ENCODE data around the gene MDH2.
"Not testable (repeated sequence)": the region's sequence is repeated elsewhere in the genome, so short reads cannot be mapped to it uniquely, and the experiment has no call there.

The MDH2 gene

DNA sequence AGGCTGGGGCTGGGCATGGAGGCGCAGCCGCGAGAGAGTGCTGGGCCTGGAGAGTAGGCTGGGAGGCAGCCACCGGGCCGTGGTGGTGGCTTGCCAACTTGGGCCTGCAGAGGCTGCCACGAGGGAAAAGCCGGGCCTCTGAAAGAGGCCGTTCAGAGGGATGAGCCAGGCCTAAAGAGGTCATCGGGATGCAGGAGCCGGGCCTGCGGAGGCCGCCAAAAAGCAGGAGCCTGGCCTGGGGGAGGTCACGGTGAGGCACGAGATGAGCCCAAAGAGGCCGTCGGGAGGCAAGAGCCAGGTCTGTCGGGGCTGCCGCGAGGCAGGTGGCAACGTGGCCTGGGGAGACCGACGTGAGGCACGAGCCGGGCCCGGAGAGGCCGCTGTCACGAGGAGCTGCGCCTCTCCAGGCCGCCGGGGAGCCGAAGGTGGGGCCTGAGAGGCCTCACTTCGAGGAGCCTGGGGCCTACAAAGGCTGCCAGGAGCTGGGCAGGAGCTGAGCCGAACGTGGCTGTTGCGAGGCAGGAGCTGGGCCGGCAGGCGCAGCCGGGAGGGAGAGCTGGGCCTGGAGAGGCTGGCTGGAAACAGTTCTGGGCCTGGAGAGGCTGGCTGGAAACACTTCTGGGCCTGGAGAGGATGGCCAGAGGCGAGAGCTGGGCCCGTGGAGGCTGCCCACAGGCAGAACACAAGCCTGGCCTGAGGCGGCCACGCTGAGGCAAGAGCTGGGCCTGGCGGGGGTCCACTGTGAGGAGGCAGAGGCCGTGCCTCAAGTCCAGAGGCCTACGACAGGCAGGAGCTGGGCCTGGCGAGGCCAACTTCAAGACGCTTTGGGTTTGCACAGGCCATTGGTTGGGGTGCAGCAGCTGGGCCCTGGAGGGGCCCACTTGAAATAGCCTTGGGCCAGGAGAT, 24.6 kb downstream of the MDH2 start:
- DNase-seq (ENCODE audit: low read depth) = no peak

DNA sequence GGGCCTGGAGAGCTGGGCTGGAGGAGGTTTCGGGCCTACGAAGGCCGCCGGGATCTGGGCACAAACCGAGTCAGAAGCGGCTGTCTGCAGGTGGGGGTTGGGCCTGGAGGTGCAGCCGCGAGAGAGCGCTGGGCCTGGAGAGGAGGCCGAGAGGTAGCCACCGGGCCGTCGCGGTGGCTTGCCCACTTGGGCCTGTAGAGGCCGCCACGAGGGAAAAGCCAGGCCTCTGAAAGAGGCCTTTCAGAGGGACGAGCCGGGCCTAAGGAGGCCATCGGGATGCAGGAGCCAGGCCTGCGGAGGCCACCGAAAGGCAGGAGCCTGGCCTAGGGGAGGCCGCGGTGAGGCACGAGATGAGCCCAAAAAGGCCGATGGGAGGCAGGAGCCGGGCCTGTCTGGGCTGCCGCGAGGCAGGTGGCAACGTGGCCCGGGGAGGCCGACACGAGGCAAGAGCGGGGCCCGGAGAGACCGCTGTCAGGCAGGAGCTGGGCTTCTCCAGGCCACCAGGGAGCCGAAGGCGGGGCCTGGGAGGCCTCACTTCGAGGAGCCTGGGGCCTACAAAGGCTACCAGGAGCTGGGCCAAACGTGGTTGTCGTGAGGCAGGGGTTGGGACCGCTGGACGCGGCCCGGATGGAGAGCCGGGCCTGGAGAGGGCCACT, 25.6 kb downstream of the MDH2 start:
- DNase-seq (ENCODE audit: low read depth) = no peak

DNA sequence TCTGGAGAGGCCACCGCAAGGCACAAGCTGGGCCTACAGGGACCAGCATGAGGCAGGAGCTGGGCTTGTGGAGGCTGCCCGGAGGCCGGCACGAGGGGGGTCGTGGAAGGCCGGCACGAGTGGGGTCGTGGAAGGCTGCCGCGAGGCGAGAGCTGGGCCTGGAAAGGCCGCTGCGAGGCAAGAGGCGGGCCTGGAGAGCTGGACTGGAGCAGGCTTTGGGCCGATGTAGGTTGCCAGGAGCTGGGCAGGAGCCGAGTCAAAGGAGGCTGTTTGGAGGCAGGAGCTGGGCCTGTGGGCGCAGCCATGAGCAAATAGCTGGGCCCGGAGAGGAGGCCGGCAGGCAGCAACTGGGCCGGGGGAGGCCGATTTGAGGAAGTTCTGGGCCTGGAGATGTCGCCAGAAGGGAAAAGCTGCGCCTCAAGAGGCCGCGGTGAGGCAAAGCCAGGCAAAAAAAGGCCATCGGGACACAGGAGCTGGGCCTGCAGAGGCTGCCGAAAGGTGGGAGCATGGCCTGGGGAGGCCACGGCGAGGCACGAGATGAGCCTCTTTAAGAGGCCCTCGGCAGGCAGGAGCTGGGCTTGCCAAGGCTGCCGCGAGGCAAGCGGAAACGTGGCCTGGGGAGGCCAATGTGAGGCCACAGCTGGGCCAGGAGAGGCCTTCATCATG, 26.5 kb downstream of the MDH2 start:
- DNase-seq (ENCODE audit: low read depth) = no peak

DNA sequence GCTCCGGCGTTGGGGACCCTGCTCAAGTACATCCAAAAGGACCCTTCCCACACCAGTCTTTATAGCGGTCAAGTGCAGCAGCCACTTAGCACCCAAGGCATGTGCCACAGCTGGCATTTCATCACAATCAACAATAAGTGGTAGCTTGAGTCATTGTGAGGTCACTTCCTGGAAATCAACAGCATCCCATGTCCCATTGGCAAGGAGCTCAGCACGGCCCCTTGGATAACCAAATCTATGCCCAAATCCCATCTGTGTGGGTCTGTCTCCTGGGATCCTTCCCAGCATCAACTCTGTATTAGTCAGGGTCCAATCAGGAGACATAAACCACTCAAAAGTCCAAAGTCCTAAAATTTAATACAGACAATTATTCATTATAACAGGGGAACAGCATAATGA, 27.1 kb downstream of the MDH2 start:
- no peak for DNase-seq (ENCODE audit: low read depth)

DNA sequence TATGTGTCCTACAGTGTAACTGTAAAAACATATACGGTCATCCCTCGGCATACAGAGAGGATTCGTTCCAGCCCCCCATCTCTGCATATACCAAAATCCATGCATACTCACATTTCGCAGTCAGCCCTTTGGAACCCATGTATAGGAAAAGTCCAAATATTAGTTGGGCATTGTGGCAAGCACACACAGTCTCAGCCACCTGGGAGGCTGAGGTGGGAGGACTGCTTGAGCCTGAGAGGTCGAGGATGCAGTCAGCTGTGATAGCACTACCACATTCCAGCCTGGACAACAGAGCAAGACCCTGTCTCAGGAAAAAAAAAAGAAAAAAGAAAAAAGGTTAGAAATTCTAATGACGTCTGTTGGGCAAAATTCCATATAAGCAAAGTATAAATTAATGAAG, 29.1 kb downstream of the MDH2 start:
- DNase-seq (ENCODE audit: low read depth) = no peak

DNA sequence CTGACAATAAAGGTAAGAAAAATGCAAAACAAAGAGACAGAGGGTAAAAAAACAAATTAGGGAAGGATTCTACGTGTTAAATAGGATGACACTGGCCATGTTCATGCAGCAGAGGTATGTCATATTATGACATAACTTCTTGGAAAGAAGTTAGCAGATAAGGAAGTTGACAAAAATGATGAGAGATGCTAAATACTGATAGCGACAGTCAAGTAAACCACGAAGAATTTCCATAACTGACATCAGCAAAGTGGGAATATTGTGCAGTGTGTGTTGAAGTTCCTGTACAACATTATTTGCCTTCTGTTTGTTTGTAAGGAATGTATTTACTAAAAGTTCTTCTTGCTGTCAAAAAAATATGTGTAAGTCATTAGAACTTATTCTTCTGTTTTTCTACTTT, 29.5 kb downstream of the MDH2 start:
- DNase-seq (ENCODE audit: low read depth) = no peak

DNA sequence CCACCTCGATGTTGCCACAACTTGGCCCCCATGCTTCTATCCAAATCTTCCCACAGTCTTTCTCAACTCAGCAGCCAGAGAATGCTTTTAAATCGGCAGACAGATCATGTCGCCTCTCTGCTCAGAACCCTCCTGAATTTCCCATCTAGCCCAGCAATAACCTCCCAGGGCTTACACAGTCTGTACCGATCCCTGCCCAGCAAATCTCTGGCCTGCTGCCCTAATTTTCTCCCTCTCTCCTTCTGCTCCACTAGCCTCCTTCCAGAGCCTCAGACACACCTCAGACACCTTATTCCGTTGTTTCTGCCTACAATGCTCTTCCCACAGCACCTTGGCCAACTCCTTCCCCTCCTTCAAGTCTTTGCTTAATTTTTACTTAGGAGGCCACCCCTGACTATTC, 32.3 kb downstream of the MDH2 start:
- DNase-seq (ENCODE audit: low read depth) = no peak

DNA sequence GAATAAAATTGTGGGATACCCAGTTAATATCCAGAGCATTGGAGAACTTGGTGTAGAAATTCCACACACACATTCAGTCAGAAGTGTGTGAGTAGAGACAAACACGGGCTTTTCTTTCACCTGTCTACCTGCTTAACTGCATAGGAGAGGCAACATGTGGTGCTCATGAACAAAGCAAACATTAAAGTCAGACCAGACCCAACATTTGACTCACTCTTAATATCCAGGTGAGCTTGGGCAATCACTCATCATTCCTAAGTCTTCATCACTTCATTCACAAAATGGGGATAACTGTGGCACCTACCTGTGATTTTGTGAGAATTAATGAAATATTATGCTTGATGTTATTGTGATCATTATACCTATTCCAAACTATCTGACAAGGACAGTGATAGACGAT, 36.2 kb downstream of the MDH2 start:
- DNase-seq (ENCODE audit: low read depth) = not testable (repeated sequence)

DNA sequence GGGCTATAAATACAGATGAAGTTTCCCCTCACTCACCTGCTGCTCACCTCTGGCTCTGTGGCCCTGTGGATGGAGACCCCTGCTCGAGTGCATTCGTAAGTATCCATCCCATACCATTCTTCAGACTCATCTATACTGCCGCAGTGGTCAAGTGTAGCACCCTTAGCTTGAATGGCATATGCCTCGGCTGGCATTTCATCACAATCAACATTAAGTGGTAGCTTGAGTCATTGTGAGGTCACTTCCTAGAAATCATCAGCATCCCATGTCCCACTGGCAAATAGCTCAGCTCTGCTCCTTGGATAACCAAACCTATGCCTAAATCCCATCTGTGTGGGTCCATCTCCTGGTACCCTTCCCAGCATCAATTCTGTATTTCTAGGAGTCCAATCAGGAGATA, 38.2 kb downstream of the MDH2 start:
- no peak for DNase-seq (ENCODE audit: low read depth)

DNA sequence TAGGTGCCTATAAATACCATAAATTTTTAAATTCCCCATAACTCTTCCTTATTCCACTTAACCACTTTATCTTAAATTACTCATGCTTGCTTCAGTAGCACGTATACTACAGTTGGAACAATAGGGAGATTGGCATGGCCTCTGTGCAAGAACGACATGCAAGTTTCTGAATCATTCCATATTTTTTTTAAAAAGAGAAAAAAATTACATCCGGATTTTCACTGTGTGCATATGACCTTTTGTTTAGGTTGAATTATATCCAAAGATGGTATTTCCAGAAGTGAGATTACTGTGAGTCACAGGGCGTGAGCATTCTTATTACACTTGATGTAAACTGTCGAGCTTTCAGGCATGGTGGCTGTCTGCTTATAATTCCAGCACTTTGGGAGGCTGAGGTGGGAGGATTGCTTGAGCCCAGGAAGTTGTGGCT, 39.5 kb downstream of the MDH2 start:
- DNase-seq (ENCODE audit: low read depth) = not testable (repeated sequence)

DNA sequence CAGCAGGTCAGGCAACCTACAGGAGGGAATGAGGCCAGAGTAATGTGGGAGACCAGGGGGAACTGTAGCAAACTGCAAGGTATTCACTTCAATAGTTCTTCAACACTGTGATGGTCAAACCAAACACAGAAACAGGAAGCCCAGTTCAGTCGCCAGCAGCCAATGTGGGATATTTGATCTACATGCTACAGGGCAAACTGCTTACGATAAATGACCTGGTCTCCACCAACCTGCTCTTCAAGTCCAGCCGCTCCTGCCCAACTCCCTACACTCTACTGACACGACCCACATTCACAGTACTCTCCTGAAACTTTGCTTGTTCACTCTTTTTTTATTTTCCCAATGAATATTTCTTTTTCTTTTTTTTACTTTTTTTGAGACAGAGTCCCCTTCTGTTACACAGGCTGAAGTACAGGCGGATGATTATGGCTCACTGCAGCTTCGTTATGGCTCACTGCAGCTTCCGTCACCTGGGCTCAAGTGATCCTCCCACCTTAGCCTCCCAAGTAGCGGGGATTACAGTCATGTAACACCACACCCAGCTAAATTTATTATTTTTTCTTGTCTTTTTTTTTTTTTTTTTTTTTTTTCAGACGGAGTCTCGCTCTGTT, 42.1 kb downstream of the MDH2 start:
- no peak for DNase-seq (ENCODE audit: low read depth)

DNA sequence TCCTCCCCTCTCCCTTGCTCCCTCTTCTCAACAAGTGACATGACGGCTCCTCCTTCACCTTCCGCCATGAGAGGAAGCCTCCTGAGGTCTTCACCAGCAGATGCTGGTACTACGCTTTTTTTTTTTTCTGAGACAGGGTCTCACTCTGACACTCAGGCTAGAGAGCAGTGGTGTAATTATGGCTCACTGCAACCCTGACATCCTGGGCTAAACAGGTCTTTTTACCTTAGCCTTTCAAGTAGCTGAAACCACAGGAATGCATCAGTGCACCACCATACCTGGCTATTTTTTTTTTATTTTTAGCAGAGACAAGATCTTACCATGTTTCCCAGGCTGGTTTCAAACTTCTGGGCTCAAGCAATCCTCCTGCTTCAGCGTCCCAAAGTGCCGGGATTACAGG, 43.6 kb downstream of the MDH2 start:
- no peak for DNase-seq (ENCODE audit: low read depth)

DNA sequence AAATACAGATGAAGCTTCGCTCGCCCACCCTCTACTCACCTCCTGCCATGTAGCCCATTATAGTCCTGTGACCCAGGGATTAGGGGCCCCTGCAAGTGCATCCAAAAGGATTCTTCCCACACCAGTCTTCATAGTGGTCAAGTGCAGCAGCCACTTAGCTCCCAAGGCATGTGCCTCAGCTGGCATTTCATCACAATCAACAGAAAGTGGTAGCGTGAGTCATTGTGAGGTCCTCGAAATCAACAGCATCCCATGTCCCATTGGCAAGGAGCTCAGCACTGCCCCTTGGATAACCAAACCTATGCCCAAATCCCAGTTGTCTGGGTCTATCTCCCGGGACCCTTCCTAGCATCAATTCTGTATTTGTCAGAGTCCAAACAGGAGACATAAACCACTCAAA, 45.6 kb downstream of the MDH2 start:
- not testable (repeated sequence) for DNase-seq (ENCODE audit: low read depth)

DNA sequence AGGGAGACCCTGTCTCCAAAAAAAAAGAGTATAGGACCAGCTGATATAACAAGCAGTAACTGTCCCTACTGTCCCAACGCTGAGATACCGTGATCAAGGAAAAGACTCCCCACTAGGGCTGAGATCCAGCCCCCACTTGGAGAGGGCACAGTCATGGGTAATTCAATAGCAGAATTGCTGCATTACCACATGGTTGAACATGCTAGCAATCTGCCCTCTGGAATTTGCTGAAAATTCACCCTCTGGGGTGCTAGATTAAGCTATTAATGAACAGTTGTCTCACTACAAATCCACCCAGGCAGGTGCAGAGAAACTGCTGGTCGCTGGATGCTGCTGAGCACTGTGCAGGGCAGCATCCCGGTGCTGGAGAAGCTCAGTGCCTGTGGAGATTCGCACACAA, 46.4 kb downstream of the MDH2 start:
- not testable (repeated sequence) for DNase-seq (ENCODE audit: low read depth)

DNA sequence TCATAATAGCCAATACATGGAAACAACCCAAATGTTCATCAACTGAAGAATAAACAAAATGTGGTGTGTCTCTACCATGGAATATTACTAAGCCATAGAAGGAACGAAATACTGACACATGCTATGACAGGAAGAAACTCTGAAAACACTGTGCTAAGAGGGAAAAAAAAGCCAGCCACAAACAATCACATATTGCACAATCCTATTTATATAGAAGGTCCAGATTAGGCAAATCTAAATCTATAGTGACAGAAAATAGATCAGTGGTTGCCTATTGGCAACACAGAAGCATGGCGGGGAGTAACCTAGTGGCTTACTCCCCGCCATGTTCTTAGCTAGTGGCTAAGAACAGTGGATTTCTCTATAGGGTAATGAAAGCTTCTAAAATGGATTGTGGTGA, 48.0 kb downstream of the MDH2 start:
- no peak for DNase-seq (ENCODE audit: low read depth)

DNA sequence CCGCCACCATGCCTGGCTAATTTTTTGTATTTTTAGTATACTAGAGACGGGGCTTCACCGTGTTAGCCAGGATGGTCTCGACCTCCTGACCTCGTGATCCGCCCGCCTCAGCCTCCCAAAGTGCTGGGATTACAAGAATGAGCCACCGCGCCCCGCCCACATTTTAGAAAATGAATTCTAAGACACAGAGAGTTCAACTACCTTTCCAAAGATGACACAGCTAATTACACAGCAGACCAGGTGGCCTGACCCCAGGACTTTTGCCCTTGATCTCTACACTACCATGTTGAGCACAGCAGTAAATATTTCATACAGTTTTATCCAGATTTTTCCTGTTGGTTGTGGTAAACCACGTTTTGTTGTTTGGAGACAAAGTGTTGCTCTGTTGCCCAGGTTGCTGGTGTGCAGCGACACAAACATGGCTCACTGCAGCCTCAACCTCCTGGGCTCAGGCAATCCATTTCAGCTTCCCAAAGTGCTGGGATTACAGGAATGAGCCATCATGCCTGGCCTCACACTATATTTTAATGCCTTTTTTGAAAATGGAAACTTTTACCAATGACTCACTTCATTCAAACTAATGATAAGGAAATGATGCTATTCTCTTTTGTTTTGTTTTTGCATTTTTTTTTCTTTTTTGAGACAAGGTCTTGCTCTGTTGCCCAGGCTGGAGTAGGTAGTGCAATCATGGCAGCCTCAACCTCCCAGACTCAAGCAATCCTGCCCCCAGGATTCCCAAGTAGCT, 54.0 kb downstream of the MDH2 start:
- DNase-seq (ENCODE audit: low read depth) = not testable (repeated sequence)

DNA sequence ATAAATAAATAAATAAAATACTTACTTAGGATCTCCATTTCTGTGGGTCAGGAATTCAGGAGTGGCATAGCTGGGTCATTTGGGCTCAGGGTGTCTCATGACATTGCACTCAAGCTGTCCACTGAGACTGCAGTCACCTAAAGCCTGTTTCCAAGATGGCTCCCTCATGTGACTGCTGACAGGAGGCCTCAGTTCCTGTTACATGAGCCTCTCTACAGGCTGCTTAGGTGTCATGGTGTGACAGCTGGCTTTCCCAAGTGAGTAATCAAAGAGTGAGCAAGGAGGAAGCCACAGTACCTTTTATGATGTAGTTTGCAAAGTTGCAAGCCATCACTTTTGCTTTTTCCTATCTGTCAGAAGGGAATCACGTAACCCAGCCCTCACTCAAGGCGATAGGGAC, 55.9 kb downstream of the MDH2 start:
- DNase-seq (ENCODE audit: low read depth) = not testable (repeated sequence)

DNA sequence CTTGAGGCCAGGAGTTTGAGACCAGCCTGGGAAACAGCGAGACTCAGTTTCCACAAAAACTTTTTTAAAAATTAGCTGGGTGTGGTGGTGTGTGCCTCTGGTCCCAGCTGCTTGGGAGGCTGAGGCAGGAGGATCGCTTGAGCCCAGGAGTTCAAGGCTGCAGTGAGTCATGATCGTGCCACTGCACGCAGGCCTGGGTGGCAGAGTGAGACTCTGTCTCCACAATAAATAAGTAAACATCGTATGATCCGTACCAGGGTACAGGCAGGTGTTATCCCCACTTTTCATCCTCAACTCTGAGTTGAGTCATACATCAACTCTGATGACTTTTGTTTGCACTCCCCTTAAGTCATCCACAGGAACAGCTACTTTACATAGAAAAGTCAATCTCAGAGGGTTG, 58.2 kb downstream of the MDH2 start:
- DNase-seq (ENCODE audit: low read depth) = not testable (repeated sequence)

DNA sequence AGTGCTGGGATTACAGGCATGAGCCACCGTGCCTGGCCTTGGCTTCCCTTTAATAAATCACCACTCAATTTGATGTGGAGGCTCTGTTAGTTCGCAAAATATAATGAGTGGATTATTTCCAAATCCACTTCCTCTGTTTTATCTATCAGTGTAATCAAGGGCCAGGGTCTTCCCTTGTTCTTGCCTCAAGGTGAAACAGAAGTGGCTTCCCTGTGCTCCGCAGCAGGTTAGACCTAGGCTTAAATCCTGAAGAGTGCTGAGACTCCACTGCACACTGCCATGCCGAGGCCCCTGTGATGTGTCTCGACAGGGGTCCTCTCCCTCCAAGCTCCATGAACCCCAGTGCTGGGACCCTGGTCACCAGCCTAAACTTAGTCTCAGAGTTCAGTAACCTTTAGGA, 59.0 kb downstream of the MDH2 start:
- no peak for DNase-seq (ENCODE audit: low read depth)

DNA sequence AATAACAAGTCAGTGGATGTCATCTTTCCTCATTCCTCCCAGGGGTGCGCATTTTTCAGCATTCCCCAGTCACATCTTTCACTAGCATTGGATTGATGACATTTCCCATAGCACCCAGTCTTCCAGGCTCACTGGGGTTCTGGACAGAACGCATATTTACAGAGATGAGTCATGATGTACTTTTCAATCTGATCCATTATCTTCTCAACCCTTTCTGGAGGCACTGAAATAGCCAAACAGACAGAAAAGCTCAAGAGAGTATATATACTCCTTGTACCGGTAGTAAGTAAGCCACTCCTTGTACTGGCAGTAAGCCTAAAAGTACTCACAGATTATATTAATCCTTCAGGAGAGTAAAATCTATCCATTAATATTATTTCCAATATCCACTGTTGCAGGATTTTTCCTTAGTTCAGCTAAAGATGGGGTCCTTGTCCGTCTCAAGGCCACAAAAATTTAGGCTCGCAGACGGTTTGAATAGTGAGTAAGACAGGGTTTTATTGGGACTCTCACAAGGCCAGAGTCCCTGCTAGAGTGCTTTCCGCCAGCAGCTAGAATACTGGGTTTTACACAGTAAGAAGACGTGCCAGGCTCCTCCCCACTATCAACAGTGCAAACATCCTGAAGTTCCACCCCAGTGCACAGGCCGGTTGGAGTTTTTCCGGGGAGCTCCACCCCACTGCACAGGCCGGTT, 60.8 kb downstream of the MDH2 start:
- DNase-seq (ENCODE audit: low read depth) = no peak

DNA sequence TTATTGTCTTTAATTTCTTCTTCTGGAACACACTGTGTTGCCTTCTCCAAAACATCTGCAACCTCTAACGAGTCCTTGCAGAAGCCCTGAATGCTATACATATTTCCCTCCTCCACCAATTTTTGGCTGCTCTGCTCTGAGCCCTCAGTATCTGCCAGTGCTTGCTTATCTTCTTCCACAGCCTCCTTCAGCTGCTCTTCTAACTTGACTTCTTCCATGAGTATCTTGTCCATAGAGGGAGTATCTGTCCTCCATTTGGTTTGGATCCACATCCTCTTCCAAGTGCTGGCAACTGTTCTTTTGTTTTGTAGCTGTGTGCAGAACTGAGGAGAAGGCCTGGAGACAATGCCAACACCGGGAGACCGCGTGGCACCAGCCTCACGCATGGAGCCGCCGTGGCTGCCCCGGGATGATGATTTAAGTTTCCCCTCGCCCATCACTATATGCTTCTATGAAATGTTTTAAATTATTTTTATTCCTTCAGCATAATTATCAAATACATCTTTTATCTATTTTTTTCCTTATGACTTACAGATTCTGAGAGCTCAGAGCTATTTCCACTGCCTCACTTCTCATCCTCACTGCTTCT, 65.2 kb downstream of the MDH2 start:
- DNase-seq (ENCODE audit: low read depth) = not testable (repeated sequence)
